Transverse colon (tissue), 4 donors: ENCODE measurements around the gene TREML2. TPM values are rescaled to one million over a fixed set of nuclear protein-coding genes. Genes with fewer than 3 reads are reported as not detected.

Experiments
- DNase-seq: peaks from one replicate; pipeline ENCODE4 v3.0.0-alpha.2; 2019
- H3K27ac ChIP-seq, 4 donors: fragments of 200-600 bp; sonication (generic); 2 replicates each; pipeline ENCODE4 v1.5.1; 2016 to 2018; ENCODE audit warnings: inconsistent platforms in 4 of 4
- H3K27me3 ChIP-seq: fragments of 200-600 bp; sonication (generic); 2 replicates; pipeline ENCODE4 v1.5.1; 2017; ENCODE audit warnings: inconsistent platforms
- H3K36me3 ChIP-seq, 4 donors: fragments of 200-600 bp; sonication (generic); 2 replicates each; pipeline ENCODE4 v1.5.1; 2017 to 2019; ENCODE audit warnings: inconsistent platforms in 4 of 4
- H3K4me1 ChIP-seq, 4 donors: fragments of 200-600 bp; sonication (generic); 2 replicates each; pipeline ENCODE4 v1.5.1; 2017 to 2020; ENCODE audit warnings: inconsistent platforms in 4 of 4
- H3K4me3 ChIP-seq, 4 donors: fragments of 200-600 bp; sonication (generic); 1 replicate in 1 of 4; 2 replicates in 3 of 4; pipeline versions ENCODE4 v1.5.1 to v1.6.1; 2017 to 2019; ENCODE audit warnings: inconsistent platforms in 4 of 4
- H3K9me3 ChIP-seq, 2 donors: fragments of 200-600 bp; sonication (generic); 2 replicates each; pipeline ENCODE4 v1.5.1; 2017 to 2019; ENCODE audit warnings: inconsistent platforms in 2 of 2
- EP300 ChIP-seq: sonication (generic); formaldehyde crosslinking; IDR thresholded peaks from one replicate; pipeline ENCODE4 v1.6.1; 2017; ENCODE audit warnings: antibody characterized with exemption, low read depth
- POLR2A ChIP-seq: fragments of 450-650 bp; IDR thresholded peaks from one replicate; pipeline ENCODE4 v1.6.1; 2016; ENCODE audit warnings: antibody characterized with exemption, mild to moderate bottlenecking, moderate library complexity
- POLR2AphosphoS5 ChIP-seq, 3 donors: sonication (generic); formaldehyde crosslinking; IDR thresholded peaks; one replicate each; pipeline ENCODE4 v1.6.1; 2016; ENCODE audit warnings: antibody characterized with exemption in 3 of 3
- WGBS, 2 donors: methylation state at CpG; one replicate each; pipeline ENCODE4 v1.1.5; 2018; ENCODE audit warnings: low coverage in 1 of 2; 5-methylcytosine and 5-hydroxymethylcytosine counted together
- in situ Hi-C, 4 donors: fragments of 200-750 bp; cut with MboI; loops; one replicate each; pipeline versions ENCODE4 v1.15.0 to v1.15.1; 2017; ENCODE audit warnings: low sequenced_read_pairs in 3 of 4, low pct_ligation_motif_present in 1 of 4, low pct_unique_long_range_greater_than_20kb in 1 of 4
- intact Hi-C: fragments of 100-400 bp; cut with DNase I; formaldehyde crosslinking; loops from one replicate; pipeline ENCODE4 v1.15.1; 2023; ENCODE audit warnings: low total_unique reads
- total RNA-seq, 4 donors: library from RNA; depleted of rRNA; stranded (reverse); fragments of >200 nt; gene quantifications; one replicate each; pipeline ENCODE4 v1.1.0, GENCODE V29; 2016
- TF ChIP-seq, protein P1 (sequence below), 5 experiments: fragments of 200-600 bp in 3 of 5; fragments of 450-650 bp in 2 of 5; sonication (generic) in 3 of 5; IDR thresholded peaks; 1 replicate in 2 of 5; 2 replicates in 3 of 5; pipeline ENCODE4 v1.5.1; 2016 to 2017; ENCODE audit warnings: antibody characterized with exemption in 5 of 5, inconsistent platforms in 3 of 5, mild to moderate bottlenecking in 2 of 5, moderate library complexity in 1 of 5

Gene TREML2
- total RNA-seq, 4 donors from 2014 or later: 0.14 to 0.64 TPM; not detected in 2

DNA sequence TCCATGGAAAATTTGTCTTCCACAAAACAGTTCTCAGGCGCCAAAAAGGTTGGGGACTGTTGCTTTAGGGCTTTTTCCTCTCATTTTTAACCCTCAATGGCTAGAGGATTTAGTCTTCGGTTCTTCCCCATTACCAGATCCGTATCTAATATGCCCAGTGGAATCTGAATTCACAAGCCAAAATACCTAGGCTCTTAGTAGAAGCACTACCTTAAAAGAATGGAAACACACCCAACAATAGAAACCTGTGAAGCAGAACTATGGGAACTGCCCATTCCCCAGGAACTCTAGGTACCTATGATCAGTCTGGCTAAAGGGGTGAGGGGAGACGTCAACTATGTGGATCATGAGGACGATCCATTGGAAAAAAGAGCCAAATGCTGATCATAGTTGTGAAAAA, 30.3 kb upstream of the TREML2 start:
- no peak overlapping the region for H3K27ac ChIP-seq
- H3K27me3 ChIP-seq: peaks cover 17% of the 10 kb centered on the region
- intact Hi-C loops (no loop called here), in situ Hi-C loops (no loop called here)
- DNase-seq: no peak
- H3K9me3 ChIP-seq: no peaks in the 10 kb centered on the region
- 46 to 58% methylated on average over 2 to 5 of the region's 5 CpGs for WGBS, 2 donors
- no peaks in the 10 kb centered on the region for H3K36me3 ChIP-seq
- TF ChIP-seq EP300: no peak
- no peak for TF ChIP-seq POLR2AphosphoS5 (IDR thresholded peaks at IDR 0.05)
- no peak for TF ChIP-seq POLR2A
- TF ChIP-seq, protein P1, sequence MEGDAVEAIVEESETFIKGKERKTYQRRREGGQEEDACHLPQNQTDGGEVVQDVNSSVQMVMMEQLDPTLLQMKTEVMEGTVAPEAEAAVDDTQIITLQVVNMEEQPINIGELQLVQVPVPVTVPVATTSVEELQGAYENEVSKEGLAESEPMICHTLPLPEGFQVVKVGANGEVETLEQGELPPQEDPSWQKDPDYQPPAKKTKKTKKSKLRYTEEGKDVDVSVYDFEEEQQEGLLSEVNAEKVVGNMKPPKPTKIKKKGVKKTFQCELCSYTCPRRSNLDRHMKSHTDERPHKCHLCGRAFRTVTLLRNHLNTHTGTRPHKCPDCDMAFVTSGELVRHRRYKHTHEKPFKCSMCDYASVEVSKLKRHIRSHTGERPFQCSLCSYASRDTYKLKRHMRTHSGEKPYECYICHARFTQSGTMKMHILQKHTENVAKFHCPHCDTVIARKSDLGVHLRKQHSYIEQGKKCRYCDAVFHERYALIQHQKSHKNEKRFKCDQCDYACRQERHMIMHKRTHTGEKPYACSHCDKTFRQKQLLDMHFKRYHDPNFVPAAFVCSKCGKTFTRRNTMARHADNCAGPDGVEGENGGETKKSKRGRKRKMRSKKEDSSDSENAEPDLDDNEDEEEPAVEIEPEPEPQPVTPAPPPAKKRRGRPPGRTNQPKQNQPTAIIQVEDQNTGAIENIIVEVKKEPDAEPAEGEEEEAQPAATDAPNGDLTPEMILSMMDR (IDR thresholded peaks at IDR 0.05): no peak
- H3K4me3 ChIP-seq: no peak overlapping the region
- H3K4me1 ChIP-seq: no peaks in the 10 kb centered on the region

DNA sequence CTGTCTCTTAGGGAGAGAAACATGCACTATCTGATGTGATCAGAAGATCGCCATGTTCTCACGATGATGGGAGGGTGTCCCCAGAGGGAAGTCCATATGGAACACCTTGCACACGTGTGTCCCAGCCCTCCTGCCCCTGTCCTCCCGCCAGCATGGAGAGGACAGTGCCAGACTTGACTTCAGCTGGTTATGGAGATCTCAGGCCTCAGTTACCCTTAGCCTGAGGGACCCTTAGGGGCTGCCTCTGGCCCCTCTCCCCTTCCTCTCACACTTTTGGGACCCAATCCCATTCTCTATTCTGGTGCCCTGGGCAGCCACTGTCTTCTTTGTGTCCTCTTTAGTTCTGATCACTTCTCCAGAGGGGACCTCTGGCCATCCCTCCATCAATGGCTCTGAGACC, 28.8 kb upstream of the TREML2 start:
- Histone ChIP-seq H3K27ac (no peak overlapping the region), H3K27me3 (peaks cover 23% of the 10 kb centered on the region), H3K36me3 (no peaks in the 10 kb centered on the region), H3K4me1 (no peaks in the 10 kb centered on the region), H3K9me3 (no peaks in the 10 kb centered on the region), H3K4me3 (no peak overlapping the region)
- 80 to 85% methylated on average over 2 to 4 of the region's 4 CpGs for WGBS, 2 donors
- no peak for DNase-seq
- intact Hi-C loops (no loop called here), in situ Hi-C loops (no loop called here)
- TF ChIP-seq, protein P1 (IDR thresholded peaks at IDR 0.05): no peak
- no peak for TF ChIP-seq POLR2A

DNA sequence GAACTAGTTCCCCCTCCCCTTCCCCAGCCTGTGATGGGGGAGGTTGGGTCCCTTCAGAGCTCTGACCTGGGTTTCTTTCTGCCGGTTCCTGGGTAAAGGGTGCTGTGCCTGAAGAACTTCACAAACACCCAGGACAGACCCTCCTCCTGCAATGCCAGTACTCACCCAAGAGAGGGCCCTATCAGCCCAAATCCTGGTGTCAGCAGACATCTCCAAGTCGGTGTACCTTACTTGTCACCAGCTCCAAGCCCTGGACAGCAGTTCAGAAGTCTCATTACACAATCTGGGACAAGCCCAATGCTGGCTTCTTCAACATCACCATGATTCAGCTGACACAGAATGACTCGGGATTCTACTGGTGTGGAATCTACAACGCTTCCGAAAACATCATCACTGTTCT, 27.7 kb upstream of the TREML2 start:
- Histone ChIP-seq H3K4me3 (no peak overlapping the region), H3K27me3 (peaks cover 23% of the 10 kb centered on the region), H3K4me1 (no peaks in the 10 kb centered on the region), H3K27ac (no peak overlapping the region), H3K36me3 (no peaks in the 10 kb centered on the region), H3K9me3 (no peaks in the 10 kb centered on the region)
- in situ Hi-C loops: no loop called here
- intact Hi-C loops: no loop called here
- no peak for DNase-seq
- WGBS, 2 donors: 47% methylated on average over 5 of the region's 5 CpGs; no CpG with 5 or more reads in 1 of the 2 donors
- no peak for TF ChIP-seq EP300
- no peak for TF ChIP-seq POLR2AphosphoS5 (IDR thresholded peaks at IDR 0.05)
- TF ChIP-seq, protein P1 (IDR thresholded peaks at IDR 0.05): no peak
- TF ChIP-seq POLR2A: no peak

DNA sequence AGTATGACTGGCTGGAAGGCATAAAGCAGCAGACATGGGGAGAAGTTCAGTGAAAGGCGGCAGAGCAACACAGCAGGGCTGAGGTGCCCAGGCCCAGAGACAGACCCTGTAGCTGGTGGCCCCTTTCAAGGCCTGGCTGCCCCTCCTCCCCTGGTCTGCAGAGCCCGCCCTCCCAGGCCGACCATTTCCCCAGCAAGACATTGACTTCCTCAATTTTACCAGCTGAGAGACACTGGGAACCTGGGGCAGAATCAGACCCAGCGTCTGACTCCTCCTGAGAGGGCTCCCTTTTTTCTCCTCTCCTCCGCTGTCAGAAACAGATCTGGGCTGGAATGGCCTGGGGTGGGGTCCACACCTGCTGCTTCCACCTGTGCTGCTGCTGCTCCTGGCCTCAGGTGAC, 27.1 kb upstream of the TREML2 start, which contains the start of gene TREML4:
Gene TREML4, plus strand, starts transcription at position 254 of the 400 bp plus-strand sequence. Its CDS starts 79 bp downstream, at position 333.
- DNase-seq: no peak
- Histone ChIP-seq H3K27me3 (peaks cover 23% of the 10 kb centered on the region), H3K4me1 (no peaks in the 10 kb centered on the region), H3K4me3 (no peak within 1 kb of the TSS), H3K9me3 (no peaks in the 10 kb centered on the region), H3K27ac (no peak within 1 kb of the TSS), H3K36me3 (no peaks in the 10 kb centered on the region)
- 67 to 70% methylated on average over 3 to 5 of the region's 5 CpGs for WGBS, 2 donors
- TF ChIP-seq EP300 (no peak), POLR2A (no peak)
- TF ChIP-seq, protein P1 (IDR thresholded peaks at IDR 0.05): no peak
- intact Hi-C loops: no loop called here
- in situ Hi-C loops: no loop called here
